Psoas muscle (tissue), 8 donors: ENCODE data around the gene CLEC2D. TPM values are rescaled to one million over a fixed set of nuclear protein-coding genes. Genes with fewer than 3 reads are reported as not detected.

Experiments
- ATAC-seq, 4 donors: fragments of 200-7000 bp; cut with Tn5 transposase; one replicate each; pipeline ENCODE4 v1.9.1; 2020; ENCODE audit warnings: moderate library complexity in 3 of 4, mild to moderate bottlenecking in 2 of 4
- DNase-seq, 2 donors: peaks; one replicate each; pipeline ENCODE4 v3.0.0-alpha.2; 2020
- H3K27ac ChIP-seq: fragments of 200-600 bp; one replicate; pipeline ENCODE4 v1.8.0; 2022
- H3K27me3 ChIP-seq, 3 donors: fragments of 200-600 bp in 1 of 3; one replicate each; pipeline versions ENCODE4 v1.6.1 to v1.8.0; 2013 to 2022; ENCODE audit warnings: low read length in 2 of 3, mild to moderate bottlenecking in 2 of 3, moderate library complexity in 1 of 3; ENCODE audit not compliant: insufficient read depth in 3 of 3
- H3K36me3 ChIP-seq, 2 donors: fragments of 200-600 bp in 1 of 2; one replicate each; pipeline versions ENCODE4 v1.6.1 to v1.8.0; 2013 to 2022; ENCODE audit warnings: low read depth in 1 of 2, mild to moderate bottlenecking in 1 of 2, moderate library complexity in 1 of 2; ENCODE audit not compliant: insufficient read depth in 1 of 2
- H3K4me1 ChIP-seq: fragments of 200-600 bp; one replicate; pipeline ENCODE4 v1.8.0; 2022
- H3K4me3 ChIP-seq: fragments of 200-600 bp; one replicate; pipeline ENCODE4 v1.8.0; 2022; ENCODE audit warnings: mild to moderate bottlenecking
- H3K9me3 ChIP-seq: fragments of 200-600 bp; one replicate; pipeline ENCODE4 v1.8.0; 2022
- WGBS, 3 donors: extraction: QIAGEN DNeasy Blood & Tissue Kit; methylation state at CpG; one replicate each; pipeline versions ENCODE4 v1.1.6 to v1.1.7; 2013; 5-methylcytosine and 5-hydroxymethylcytosine counted together
- intact Hi-C, 2 donors: fragments of 100-400 bp; cut with DNase I; formaldehyde crosslinking; loops; one replicate each; pipeline versions ENCODE4 v1.11.0 to v1.14.2; 2022
- polyA plus RNA-seq, 3 donors: library from polyadenylated mRNA; stranded (reverse); fragments of 200-250 nt; gene quantifications; one replicate each; pipeline ENCODE4 v1.2.3, GENCODE V29; 2013
- total RNA-seq, 4 donors: library from RNA; stranded (reverse); fragmentation: NEBNext Ultra II Directional in 2 of 4; extraction: Animal tissue kit (Norgen Biotek cat#: 25700) in 2 of 4; gene quantifications; one replicate each; pipeline versions ENCODE4 v1.2.1 to v1.2.4, GENCODE V29; 2021 to 2023
- TF ChIP-seq, protein P1 (sequence below): fragments of 200-600 bp; IDR thresholded peaks from one replicate; pipeline ENCODE4 v1.8.0; 2022; ENCODE audit warnings: antibody characterized with exemption
- donor health status: healthy with polysubstance abuse.
- donor health status: DM: no; HTN: no; CAD: no; lungs with moderate emphysema.
- donor health status: Bipolar disorder and iron deficiency.
- donor health status: healthy.
- donor health status: DM: yes; HTN: yes; CAD: no.
- donor health status: DM: no; HTN: no; CAD: no.
- donor health status: DM: no; HTN: no; CAD: no.
- donor health status: DM: yes; HTN: yes; CAD: no.

Gene CLEC2D
- total and polyA plus RNA-seq, 7 donors, result 0.42 to 2.5 (median 0.97) TPM

DNA sequence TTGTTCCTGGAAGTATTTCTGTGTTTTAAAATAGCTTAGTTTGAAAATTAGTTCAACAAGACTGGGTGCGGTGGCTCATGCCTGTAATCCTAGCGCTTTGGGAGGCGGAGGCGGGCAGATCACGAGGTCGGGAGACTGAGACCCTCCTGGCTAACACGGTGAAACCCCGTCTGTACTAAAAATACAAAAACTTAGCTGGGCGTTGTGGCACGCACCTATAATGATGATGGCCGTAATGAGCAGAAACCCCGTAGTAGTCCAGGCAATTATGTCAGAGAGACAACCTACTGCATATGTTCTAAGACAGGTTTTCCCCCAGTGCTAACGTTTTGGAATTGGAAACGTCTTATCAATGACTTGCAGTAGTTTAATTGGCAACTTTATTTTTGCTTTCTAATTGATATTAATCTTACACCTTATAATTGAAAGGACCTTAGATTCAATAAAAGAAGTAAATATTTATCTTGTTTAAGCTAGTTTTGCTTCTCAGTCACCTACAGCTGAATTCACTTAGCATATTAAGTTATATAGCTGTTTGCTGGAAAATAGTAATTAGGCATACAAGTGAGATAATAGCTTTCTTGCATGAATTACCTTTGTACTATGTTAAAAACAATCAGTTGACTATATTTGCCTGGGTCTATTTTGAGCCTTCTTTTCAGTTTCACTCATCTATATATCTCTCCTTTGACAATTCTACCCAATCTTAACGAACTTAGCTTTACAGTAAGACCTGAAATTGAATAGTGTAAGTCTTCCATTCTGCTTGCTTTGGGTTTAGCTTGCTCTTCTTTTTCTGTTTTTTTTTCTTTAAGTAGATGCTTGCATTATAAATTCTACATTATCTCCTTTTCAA lies 47.8 kb downstream of the CLEC2D start:
- no peak overlapping the region for H3K4me3 ChIP-seq
- TF ChIP-seq, protein P1, sequence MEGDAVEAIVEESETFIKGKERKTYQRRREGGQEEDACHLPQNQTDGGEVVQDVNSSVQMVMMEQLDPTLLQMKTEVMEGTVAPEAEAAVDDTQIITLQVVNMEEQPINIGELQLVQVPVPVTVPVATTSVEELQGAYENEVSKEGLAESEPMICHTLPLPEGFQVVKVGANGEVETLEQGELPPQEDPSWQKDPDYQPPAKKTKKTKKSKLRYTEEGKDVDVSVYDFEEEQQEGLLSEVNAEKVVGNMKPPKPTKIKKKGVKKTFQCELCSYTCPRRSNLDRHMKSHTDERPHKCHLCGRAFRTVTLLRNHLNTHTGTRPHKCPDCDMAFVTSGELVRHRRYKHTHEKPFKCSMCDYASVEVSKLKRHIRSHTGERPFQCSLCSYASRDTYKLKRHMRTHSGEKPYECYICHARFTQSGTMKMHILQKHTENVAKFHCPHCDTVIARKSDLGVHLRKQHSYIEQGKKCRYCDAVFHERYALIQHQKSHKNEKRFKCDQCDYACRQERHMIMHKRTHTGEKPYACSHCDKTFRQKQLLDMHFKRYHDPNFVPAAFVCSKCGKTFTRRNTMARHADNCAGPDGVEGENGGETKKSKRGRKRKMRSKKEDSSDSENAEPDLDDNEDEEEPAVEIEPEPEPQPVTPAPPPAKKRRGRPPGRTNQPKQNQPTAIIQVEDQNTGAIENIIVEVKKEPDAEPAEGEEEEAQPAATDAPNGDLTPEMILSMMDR, result no peak
- WGBS, 3 donors, result 91 to 93% (median 92%) methylated on average over 15 of the region's 15 CpGs
- no peak for ATAC-seq
- no peak for DNase-seq
- H3K27ac ChIP-seq, result no peak overlapping the region
- no peaks in the 10 kb centered on the region for H3K9me3 ChIP-seq
- no peaks in the 10 kb centered on the region for H3K36me3 ChIP-seq
- H3K4me1 ChIP-seq, result no peaks in the 10 kb centered on the region
- H3K27me3 ChIP-seq, result no peaks in the 10 kb centered on the region
- intact Hi-C loops, result no loop called here

- TF ChIP-seq, protein P1, result no peak
- Histone ChIP-seq H3K27ac (no peak overlapping the region), H3K9me3 (no peaks in the 10 kb centered on the region), H3K4me1 (no peaks in the 10 kb centered on the region), H3K4me3 (no peak overlapping the region), H3K27me3 (no peaks in the 10 kb centered on the region), H3K36me3 (no peaks in the 10 kb centered on the region)
- WGBS, 3 donors, result 89 to 95% (median 94%) methylated on average over 7 of the region's 7 CpGs
- DNase-seq, result no peak
- intact Hi-C loops, result no loop called here
- ATAC-seq, result no peak
Observed at GRCh38 chr12:9718968-9719367, 49.5 kb downstream of the CLEC2D start.

GRCh38 chr12:9719790-9720189 lies 50.3 kb downstream of the CLEC2D start:
- ATAC-seq (no peak), DNase-seq (no peak)
- Histone ChIP-seq H3K36me3 (no peaks in the 10 kb centered on the region), H3K27me3 (no peaks in the 10 kb centered on the region), H3K27ac (no peak overlapping the region), H3K9me3 (no peaks in the 10 kb centered on the region), H3K4me3 (no peak overlapping the region), H3K4me1 (no peaks in the 10 kb centered on the region)
- intact Hi-C loops, result no loop called here
- 31 to 56% (median 50%) methylated on average over 1 of the region's 1 CpG for WGBS, 3 donors
- TF ChIP-seq, protein P1, result no peak

DNA sequence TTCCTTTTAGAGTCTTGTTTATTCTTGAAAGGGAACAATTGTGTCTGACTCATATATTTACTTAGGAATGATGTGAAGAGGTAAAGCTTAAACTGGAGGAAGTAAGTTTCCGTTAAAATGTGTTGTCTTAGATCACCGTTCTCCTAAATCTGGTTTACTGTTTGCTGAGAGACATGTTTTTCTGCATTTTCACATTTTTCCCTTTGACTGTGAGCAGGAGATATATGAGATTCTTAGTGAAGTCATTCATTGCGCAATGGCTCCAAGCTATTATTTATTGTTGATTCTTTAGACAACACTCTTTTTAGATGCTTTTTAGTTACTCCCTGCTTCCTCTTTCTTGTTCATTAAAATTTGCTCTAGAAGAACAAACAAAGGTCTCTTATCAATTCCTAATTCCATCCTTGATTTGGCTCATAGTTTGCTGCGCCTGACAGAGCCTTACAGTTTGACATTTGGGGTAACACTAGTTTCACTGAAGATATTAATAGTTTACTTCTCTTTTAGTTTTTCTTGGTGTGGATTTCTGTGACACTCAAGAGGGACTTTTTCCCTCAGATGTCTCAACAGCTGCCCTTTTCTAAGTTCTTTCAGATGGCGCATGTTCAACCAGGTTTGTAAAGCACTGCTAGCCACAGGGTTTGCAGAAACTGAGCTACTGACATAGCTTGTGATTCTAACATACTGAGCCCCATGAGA lies 52.0 kb downstream of the CLEC2D start:
- TF ChIP-seq, protein P1, result no peak
- H3K9me3 ChIP-seq, result no peaks in the 10 kb centered on the region
- no peak for DNase-seq
- intact Hi-C loops, result no loop called here
- H3K4me1 ChIP-seq, result no peaks in the 10 kb centered on the region
- WGBS, 3 donors, result 73 to 83% (median 77%) methylated on average over 5 of the region's 5 CpGs
- H3K4me3 ChIP-seq, result no peak overlapping the region
- no peaks in the 10 kb centered on the region for H3K36me3 ChIP-seq
- no peaks in the 10 kb centered on the region for H3K27me3 ChIP-seq
- ATAC-seq, result no peak
- no peak overlapping the region for H3K27ac ChIP-seq
